ENCODE data around the gene CRYGD.
"Not testable (repeated sequence)": the region's sequence is repeated elsewhere in the genome, so short reads cannot be mapped to it uniquely, and the experiment has no call there.

The CRYGD gene

GRCh38 chr2:208124013-208124715 lies at the start of gene CRYGD:
Gene CRYGD, minus strand, starts transcription at chr2:208124524. Its CDS starts 51 bp downstream, at chr2:208124473.
- DNase-seq (ENCODE audit: low read depth): not testable (repeated sequence)

- DNase-seq (ENCODE audit: low read depth): no peak
These were observed 47.8 kb upstream of the CRYGD start for GRCh38 chr2:208172125-208172524.

- DNase-seq (ENCODE audit: low read depth): no peak
These were observed 40.8 kb upstream of the CRYGD start for GRCh38 chr2:208164951-208165755.

DNA sequence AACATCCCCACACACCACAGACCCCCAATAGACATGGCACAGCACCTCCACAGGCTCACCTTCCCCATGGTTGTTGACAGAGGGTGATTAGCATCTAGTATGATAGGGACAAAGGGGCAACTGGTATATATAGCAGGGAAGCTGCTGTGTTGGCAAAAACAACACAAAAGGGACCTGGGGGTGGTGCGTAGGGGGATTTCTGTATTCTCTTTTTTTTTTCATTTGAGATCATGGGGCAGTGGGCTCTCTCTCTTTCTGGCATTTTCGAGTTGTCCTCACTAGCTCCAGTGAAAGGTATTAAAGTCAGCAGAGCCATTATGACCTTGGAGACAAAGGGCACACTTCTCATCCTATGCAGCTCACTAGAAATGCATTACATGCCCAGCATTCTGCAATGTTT lies 39.2 kb upstream of the CRYGD start, which contains the start of gene CRYGA:
CRYGA (minus strand) TSS at position 101 of the 400 bp plus-strand sequence; CDS start at position 68, 33 bp downstream.
- DNase-seq (ENCODE audit: low read depth): no peak

- DNase-seq (ENCODE audit: low read depth): no peak
These were observed 32.1 kb upstream of the CRYGD start for GRCh38 chr2:208156439-208156838.

- no peak for DNase-seq (ENCODE audit: low read depth)
These were observed 28.8 kb upstream of the CRYGD start for GRCh38 chr2:208153156-208153555.

DNA sequence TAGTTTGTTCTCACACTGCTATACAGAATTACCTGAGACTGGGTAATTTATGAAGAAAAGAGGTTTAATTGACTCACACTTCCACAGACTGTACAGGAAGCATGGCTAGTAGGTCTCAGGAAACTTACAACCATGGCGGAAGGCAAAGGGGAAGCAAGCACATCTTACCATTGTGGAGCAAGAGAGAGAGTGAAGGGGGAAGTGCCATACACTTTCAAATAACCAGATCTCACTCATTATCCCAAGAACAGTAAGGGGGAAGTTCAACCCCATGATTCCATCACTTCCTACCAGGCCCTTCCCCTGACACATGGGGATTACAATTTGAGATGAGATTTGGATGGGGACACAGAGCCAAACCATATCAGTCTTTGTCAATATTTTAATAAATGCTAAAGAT lies 26.6 kb upstream of the CRYGD start:
- DNase-seq (ENCODE audit: low read depth): no peak

- no peak for DNase-seq (ENCODE audit: low read depth)
These were observed 25.8 kb upstream of the CRYGD start for GRCh38 chr2:208150094-208150493.

GRCh38 chr2:208148803-208149202 lies 24.5 kb upstream of the CRYGD start:
- no peak for DNase-seq (ENCODE audit: low read depth)

GRCh38 chr2:208147759-208148158 lies 23.4 kb upstream of the CRYGD start:
- DNase-seq (ENCODE audit: low read depth): no peak

DNA sequence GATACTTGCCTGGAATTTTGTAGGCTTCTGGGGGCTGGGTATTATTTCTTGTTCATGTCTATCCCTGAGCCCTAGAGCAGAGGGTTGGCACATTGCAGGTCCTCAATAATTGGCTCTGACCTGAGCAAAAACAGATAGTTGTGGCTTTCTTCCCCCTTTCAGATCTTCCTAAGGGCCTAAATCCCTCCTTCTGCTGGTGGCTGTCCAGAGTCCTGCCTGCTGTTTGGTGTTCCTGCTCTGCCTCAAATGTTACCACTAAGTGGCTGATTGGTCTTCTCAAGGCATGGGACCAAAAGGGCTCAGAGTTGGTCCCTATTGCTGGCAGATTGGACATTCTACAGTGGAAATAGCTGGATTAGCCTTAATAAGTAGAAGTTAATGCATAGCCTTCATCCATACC lies 22.7 kb upstream of the CRYGD start:
- no peak for DNase-seq (ENCODE audit: low read depth)

- no peak for DNase-seq (ENCODE audit: low read depth)
These were observed 21.7 kb upstream of the CRYGD start, which contains the start of gene CRYGB for GRCh38 chr2:208146006-208146405. Gene CRYGB, minus strand, starts transcription at chr2:208146158. Its CDS starts 38 bp downstream, at chr2:208146120.

DNA sequence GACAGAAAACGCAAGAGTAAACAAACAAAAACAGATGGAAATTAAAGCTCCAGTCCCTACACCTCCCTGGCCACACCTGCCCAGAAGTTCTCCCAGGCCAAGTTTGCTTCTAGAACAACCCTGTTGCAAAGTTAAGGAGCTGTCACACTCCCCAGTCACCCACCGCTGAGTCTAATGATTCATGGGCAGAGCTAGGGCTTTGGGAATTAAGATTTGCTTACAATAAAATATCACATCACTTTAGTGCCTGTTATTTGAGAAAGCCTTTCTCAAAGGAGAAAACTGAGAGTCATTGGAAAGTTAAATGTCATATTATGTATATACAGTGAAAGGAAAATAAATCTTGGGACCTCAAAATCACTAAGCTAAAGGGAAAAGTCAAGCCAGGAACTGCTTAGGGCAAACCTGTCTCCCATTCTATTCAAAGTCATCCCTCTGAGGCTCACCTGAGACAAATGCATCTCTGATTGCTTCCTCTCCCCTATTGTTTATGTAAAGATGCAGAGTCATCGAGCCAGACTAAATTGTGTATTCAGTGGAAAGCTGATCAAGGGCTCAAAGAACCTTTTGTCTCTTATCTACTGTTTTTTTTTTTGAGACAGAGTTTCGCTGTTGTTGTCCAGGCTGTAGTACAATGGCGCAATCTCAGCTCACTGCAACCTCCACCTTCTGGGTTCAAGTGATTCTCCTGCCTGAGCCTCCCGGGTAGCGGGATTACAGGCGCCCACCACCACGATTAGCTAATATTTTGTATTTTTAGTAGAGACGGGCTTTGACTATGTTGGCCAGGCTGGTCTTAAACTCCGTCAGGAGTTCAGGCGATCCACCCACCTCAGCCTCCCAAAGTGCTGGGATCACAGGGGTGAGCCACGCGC lies 18.8 kb upstream of the CRYGD start:
- no peak for DNase-seq (ENCODE audit: low read depth)

GRCh38 chr2:208142240-208142924 lies 18.1 kb upstream of the CRYGD start:
- no peak for DNase-seq (ENCODE audit: low read depth)

DNA sequence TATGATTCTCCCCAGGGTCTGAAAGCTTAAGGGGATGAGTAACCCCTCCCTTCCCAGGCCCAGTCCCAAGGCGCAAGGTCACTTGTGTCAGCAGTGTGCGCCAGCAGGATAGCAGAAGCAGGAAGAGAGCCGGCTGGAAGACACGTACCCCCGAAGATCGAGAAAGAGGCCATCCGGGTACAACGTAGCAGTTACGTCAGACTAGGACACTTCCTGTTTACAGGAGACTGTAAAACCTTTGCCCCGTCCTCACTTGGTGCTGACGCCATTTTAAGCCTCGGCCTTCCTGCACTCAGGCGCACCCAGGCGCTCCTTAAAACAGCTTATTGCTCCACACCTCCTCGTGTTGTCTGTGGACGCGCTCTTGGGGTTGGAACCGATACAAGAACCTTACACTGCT lies 15.1 kb upstream of the CRYGD start:
- DNase-seq (ENCODE audit: low read depth): no peak

- not testable (repeated sequence) for DNase-seq (ENCODE audit: low read depth)
These were observed 14.0 kb upstream of the CRYGD start for GRCh38 chr2:208138334-208138733.

- DNase-seq (ENCODE audit: low read depth): no peak
These were observed 12.4 kb upstream of the CRYGD start for GRCh38 chr2:208136716-208137094.

GRCh38 chr2:208135794-208136715 lies 11.7 kb upstream of the CRYGD start:
- no peak for DNase-seq (ENCODE audit: low read depth)

GRCh38 chr2:208134928-208135586 lies 10.7 kb upstream of the CRYGD start:
- no peak for DNase-seq (ENCODE audit: low read depth)

DNA sequence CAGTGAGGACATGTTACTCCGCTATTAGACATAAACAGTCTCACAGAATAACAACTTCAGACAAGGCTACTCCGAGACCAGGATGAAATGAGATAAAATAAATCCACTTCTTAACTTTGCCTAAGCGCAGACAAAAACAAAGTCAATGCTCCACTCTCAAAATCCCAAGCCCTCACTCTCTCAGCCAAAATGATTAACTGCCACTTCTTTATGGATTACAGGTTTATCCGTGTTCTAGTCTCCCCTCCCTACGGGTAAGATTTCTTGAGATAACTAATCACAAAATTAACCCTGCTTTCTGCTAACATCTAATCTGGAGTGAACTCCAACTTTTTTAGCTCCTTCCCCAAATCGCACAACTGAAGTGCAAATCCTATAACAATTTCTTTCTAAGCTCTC lies 6.4 kb upstream of the CRYGD start:
- no peak for DNase-seq (ENCODE audit: low read depth)

All from activated T-cell treated with anti-CD3 and anti-CD28 coated beads for 24 hours (primary cell).